GM21367 (cell line): ENCODE results near the gene NLRP9.
A peak's percentile ranks its signal among the peaks of the same experiment; 100 is the strongest.

Experiments used
- ATAC-seq: cut with Tn5 transposase; IDR thresholded peaks from one replicate; pipeline ENCODE4 v1.9.1; 2021; ENCODE audit not compliant: unreplicated experiment

The NLRP9 gene

GRCh38 chr19:55674841-55675660 is 63.2 kb downstream of the NLRP9 start, which contains the start of gene EPN1:
Gene EPN1 (plus strand): TSS chr19:55675226. CDS start chr19:55678628, 3,402 bp downstream.
- peak; percentile 57 for ATAC-seq

- ATAC-seq = no peak
Measured at GRCh38 chr19:55674459-55674840, 63.8 kb downstream of the NLRP9 start.

- ATAC-seq = no peak
Measured at GRCh38 chr19:55673889-55674288, 64.3 kb downstream of the NLRP9 start.

GRCh38 chr19:55673465-55673864 is 64.7 kb downstream of the NLRP9 start:
- ATAC-seq = no peak

- no peak for ATAC-seq
Measured at GRCh38 chr19:55672418-55672817, 65.8 kb downstream of the NLRP9 start.

GRCh38 chr19:55671054-55671378 is 67.2 kb downstream of the NLRP9 start:
- ATAC-seq = no peak

GRCh38 chr19:55670280-55671053 is 67.7 kb downstream of the NLRP9 start:
- no peak for ATAC-seq

GRCh38 chr19:55669418-55670279 is 68.6 kb downstream of the NLRP9 start:
- ATAC-seq = no peak

GRCh38 chr19:55668603-55669348 is 69.4 kb downstream of the NLRP9 start:
- ATAC-seq = no peak

GRCh38 chr19:55667958-55668357 is 70.2 kb downstream of the NLRP9 start:
- ATAC-seq = no peak

GRCh38 chr19:55667511-55667910 is 70.7 kb downstream of the NLRP9 start:
- no peak for ATAC-seq

GRCh38 chr19:55667006-55667381 is 71.2 kb downstream of the NLRP9 start:
- no peak for ATAC-seq

GRCh38 chr19:55666343-55667005 is 71.7 kb downstream of the NLRP9 start:
- ATAC-seq = no peak

GRCh38 chr19:55663846-55664536 is 74.2 kb downstream of the NLRP9 start:
- ATAC-seq = no peak

GRCh38 chr19:55661826-55662225 is 76.4 kb downstream of the NLRP9 start:
- ATAC-seq = no peak

- no peak for ATAC-seq
Measured at GRCh38 chr19:55660991-55661390, 77.2 kb downstream of the NLRP9 start.

GRCh38 chr19:55660404-55660803 is 77.8 kb downstream of the NLRP9 start:
- ATAC-seq = no peak

- ATAC-seq = no peak
Measured at GRCh38 chr19:55659822-55660221, 78.4 kb downstream of the NLRP9 start.

- ATAC-seq = no peak
Measured at GRCh38 chr19:55658846-55659459, 79.2 kb downstream of the NLRP9 start.
